K562 (cell line): ENCODE results near the gene CTDNEP1. TPM values are rescaled to one million over a fixed set of nuclear protein-coding genes. Genes with fewer than 3 reads are reported as not detected.
A peak's percentile ranks its signal among the peaks of the same experiment; 100 is the strongest.

Experiments
- DPF2 ChIP-seq: fragments of 450-650 bp; IDR thresholded peaks from 2 replicates; pipeline ENCODE4 v1.6.1; 2016
- ETV5 ChIP-seq: sonication (generic); formaldehyde crosslinking; IDR thresholded peaks from 2 replicates; pipeline ENCODE4 v1.4.0; 2020; ENCODE audit warnings: low read depth, mild to moderate bottlenecking, missing genetic modification reagents
- HDAC6 ChIP-seq: IDR thresholded peaks from 2 replicates; pipeline ENCODE4 v1.6.1; 2012; ENCODE audit warnings: low read depth, mild to moderate bottlenecking, control low read depth, inconsistent platforms, low read length, moderate library complexity
- NR2C1 ChIP-seq, 2 experiments: fragments of 450-650 bp; IDR thresholded peaks; 2 replicates each; pipeline ENCODE4 v1.6.1; 2017; ENCODE audit warnings: mild to moderate bottlenecking in 2 of 2, antibody characterized with exemption in 1 of 2, inconsistent platforms in 1 of 2, missing compliant biosample characterization in 1 of 2, missing genetic modification characterization in 1 of 2
- POU5F1 ChIP-seq: fragments of 150-350 bp; IDR thresholded peaks from 2 replicates; pipeline ENCODE4 v1.6.1; 2014; ENCODE audit warnings: borderline replicate concordance, low read length, low read depth, mild to moderate bottlenecking; ENCODE audit not compliant: partially characterized antibody
- TAF15 ChIP-seq: fragments of 200-400 bp; formaldehyde crosslinking; IDR thresholded peaks from 2 replicates; pipeline ENCODE4 v1.6.1; 2017; ENCODE audit warnings: mild to moderate bottlenecking, low read depth, low read length, moderate library complexity
- polyA plus RNA-seq, 8 experiments: library from polyadenylated mRNA; depleted of rRNA in 4 of 8; stranded (reverse) in 5 of 8; unstranded in 3 of 8; fragments of >200 nt; fragmentation: Nextera tagmentation in 2 of 8; fragmentation: Illumina TruSeq in 1 of 8; extraction: Ambion mirVana in 2 of 8; extraction: Trizol in 1 of 8; gene quantifications; 2 replicates each; pipeline versions ENCODE4 v1.2.1 to v1.2.3, GENCODE V29; 2011 to 2014; ENCODE audit warnings: inconsistent platforms in 1 of 8, missing spikeins in 1 of 8
- total RNA-seq, 7 experiments: library from RNA; depleted of rRNA in 6 of 7; stranded (reverse); fragments of >200 nt in 6 of 7; fragmentation: Illumina TruSeq in 2 of 7; extraction: Trizol in 2 of 7; gene quantifications; 2 replicates each; pipeline versions ENCODE4 v1.2.1 to v1.2.3, GENCODE V29; 2011 to 2021; ENCODE audit warnings: low replicate concordance in 1 of 7
- TF ChIP-seq, protein P1 (sequence below): fragments of 450-650 bp; IDR thresholded peaks from 2 replicates; pipeline ENCODE4 v1.6.1; 2016; ENCODE audit warnings: missing biosample characterization, missing genetic modification characterization
- TF ChIP-seq, protein P2 (sequence below): fragments of 200-800 bp; sonication (Bioruptor generic); IDR thresholded peaks from 2 replicates; pipeline ENCODE4 v1.6.1; 2017; ENCODE audit warnings: missing genetic modification characterization, missing compliant biosample characterization

CTDNEP1 gene
- total and polyA plus RNA-seq, 9 of the 15 experiments (the other 6 are each of a cell fraction or from before 2014, with no cell fraction given) = 10.7 to 150 (median 28.5) TPM

DNA sequence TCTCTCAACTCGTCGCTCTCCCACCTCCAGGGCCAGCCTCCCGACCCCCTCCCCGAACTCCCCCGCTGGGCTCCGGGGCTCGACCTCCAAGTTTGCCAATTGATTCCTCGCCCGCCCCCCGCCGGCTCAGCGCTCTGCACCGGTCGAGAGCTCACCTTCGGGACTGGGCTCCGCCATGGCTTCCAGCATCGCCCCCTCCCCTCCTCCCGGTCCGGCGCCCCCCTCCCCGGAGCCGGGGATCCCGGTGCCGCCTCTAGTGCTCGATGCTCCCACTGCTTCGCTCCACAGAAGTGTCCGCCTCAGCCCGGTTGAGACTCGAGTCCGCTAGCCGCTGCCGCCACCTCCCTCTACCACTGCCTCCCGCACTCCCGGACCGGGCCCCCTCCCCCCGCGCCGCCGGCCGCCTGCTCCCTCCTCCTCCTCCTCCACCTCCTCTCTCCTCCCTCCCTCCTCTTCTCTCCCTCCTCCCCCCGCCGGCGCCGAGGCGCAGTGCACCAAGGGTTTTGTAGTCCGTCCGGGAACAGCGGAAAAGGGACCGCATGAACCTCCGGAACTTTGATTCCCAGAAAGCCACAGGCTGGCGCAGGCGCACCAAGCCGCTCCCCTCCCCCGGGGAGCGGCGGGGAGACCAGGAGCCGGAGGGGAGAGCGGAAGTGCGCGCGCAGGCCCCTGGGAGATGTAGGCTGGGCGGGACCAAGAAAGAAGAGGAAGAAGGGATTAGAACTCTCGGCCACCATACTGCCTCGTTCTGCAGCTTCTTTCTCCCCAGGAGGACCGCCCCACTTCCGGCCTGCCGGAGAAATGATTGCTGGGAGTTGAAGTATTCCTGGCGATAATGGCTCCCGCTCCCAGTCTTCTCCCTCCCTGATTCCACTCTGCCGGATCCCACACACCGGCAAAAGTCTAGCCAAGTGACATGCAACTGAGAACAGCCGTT is 12.2 kb downstream of the CTDNEP1 start, which contains the start of gene PHF23 (continued):
- TF ChIP-seq ETV5 (CRISPR knock-in tag) = peak; percentile 76; the same call in 1 of the 2 replicates
- TF ChIP-seq, protein P1, sequence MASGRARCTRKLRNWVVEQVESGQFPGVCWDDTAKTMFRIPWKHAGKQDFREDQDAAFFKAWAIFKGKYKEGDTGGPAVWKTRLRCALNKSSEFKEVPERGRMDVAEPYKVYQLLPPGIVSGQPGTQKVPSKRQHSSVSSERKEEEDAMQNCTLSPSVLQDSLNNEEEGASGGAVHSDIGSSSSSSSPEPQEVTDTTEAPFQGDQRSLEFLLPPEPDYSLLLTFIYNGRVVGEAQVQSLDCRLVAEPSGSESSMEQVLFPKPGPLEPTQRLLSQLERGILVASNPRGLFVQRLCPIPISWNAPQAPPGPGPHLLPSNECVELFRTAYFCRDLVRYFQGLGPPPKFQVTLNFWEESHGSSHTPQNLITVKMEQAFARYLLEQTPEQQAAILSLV (tag) = no peak
- peak; percentile 17; the same call in 1 of the 2 replicates for TF ChIP-seq DPF2
- TF ChIP-seq HDAC6 = no peak
- TF ChIP-seq, protein P2, sequence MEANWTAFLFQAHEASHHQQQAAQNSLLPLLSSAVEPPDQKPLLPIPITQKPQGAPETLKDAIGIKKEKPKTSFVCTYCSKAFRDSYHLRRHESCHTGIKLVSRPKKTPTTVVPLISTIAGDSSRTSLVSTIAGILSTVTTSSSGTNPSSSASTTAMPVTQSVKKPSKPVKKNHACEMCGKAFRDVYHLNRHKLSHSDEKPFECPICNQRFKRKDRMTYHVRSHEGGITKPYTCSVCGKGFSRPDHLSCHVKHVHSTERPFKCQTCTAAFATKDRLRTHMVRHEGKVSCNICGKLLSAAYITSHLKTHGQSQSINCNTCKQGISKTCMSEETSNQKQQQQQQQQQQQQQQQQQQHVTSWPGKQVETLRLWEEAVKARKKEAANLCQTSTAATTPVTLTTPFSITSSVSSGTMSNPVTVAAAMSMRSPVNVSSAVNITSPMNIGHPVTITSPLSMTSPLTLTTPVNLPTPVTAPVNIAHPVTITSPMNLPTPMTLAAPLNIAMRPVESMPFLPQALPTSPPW = peak; percentile 99
- TF ChIP-seq NR2C1 (IDR thresholded peaks at IDR 0.05) = peak; percentile 10; the same call in 1 of the 2 replicates
- TF ChIP-seq NR2C1 (tag; IDR thresholded peaks at IDR 0.05) = peak; percentile 67
- peak; percentile 84 for TF ChIP-seq POU5F1
- TF ChIP-seq TAF15 = no peak
- TF ChIP-seq, all 486 proteins: peak for 95
